ENCODE measurements around the gene STRN.
"Not testable (repeated sequence)": the region's sequence is repeated elsewhere in the genome, so short reads cannot be mapped to it uniquely, and the experiment has no call there.

The STRN gene

GRCh38 chr2:36993841-36994620 is 27.7 kb upstream of the STRN start:
- in situ Hi-C loops (cut with MboI; ENCODE audit: low sequenced_read_pairs, unreplicated experiment) = no loop called here
- TF ChIP-seq, protein P1, sequence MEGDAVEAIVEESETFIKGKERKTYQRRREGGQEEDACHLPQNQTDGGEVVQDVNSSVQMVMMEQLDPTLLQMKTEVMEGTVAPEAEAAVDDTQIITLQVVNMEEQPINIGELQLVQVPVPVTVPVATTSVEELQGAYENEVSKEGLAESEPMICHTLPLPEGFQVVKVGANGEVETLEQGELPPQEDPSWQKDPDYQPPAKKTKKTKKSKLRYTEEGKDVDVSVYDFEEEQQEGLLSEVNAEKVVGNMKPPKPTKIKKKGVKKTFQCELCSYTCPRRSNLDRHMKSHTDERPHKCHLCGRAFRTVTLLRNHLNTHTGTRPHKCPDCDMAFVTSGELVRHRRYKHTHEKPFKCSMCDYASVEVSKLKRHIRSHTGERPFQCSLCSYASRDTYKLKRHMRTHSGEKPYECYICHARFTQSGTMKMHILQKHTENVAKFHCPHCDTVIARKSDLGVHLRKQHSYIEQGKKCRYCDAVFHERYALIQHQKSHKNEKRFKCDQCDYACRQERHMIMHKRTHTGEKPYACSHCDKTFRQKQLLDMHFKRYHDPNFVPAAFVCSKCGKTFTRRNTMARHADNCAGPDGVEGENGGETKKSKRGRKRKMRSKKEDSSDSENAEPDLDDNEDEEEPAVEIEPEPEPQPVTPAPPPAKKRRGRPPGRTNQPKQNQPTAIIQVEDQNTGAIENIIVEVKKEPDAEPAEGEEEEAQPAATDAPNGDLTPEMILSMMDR (IDR thresholded peaks at IDR 0.05; ENCODE audit: borderline replicate concordance, control extremely low read depth, extremely low read depth, insufficient read depth, missing control alignments) = no peak
- DNase-seq (ENCODE audit: low spot score) = no peak

GRCh38 chr2:36988008-36988407 is 21.7 kb upstream of the STRN start:
- TF ChIP-seq, protein P1 (IDR thresholded peaks at IDR 0.05; ENCODE audit: borderline replicate concordance, control extremely low read depth, extremely low read depth, insufficient read depth, missing control alignments) = no peak
- no peak for DNase-seq (ENCODE audit: low spot score)
- in situ Hi-C loops (cut with MboI; ENCODE audit: low sequenced_read_pairs, unreplicated experiment) = no loop called here

DNA sequence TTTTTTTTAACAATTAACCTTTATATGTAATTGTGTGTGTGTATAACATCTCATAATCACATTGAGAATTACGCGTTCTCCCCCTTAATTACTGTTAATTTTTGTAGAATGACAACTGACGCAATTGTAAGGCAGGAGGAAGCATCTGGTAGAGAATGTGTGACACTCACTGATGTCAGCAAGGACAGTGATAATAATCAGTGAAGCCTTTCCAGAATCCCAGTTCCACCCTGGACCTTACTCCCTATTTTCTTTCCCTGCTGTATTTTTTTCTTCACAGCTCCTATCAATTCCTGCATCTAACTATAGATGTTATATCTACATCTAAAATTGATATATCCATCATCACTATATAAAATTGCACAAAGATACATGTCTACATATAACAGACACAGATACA is 16.1 kb upstream of the STRN start:
- in situ Hi-C loops (cut with MboI; ENCODE audit: low sequenced_read_pairs, unreplicated experiment) = no loop called here
- no peak for DNase-seq (ENCODE audit: low spot score)
- TF ChIP-seq, protein P1 (IDR thresholded peaks at IDR 0.05; ENCODE audit: borderline replicate concordance, control extremely low read depth, extremely low read depth, insufficient read depth, missing control alignments) = no peak

DNA sequence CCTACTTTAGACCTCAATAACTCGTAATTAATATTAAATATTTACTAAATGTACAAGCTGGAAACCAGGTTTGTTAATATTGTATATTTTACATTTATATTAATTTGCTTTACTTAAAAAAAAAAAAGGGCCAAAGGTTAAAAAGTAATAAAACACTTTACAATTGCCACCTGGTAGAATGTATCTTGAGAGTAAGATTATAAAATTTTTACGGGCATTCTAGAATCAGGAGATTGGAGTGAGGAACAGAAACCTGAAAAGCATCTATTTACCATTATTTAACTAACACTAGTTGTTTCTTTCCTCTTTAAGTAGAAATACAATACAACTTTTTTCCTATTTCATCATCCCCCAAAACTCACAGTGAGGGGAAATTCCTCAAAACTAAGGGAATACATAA is 15.6 kb upstream of the STRN start:
- no peak for DNase-seq (ENCODE audit: low spot score)
- TF ChIP-seq, protein P1 (IDR thresholded peaks at IDR 0.05; ENCODE audit: borderline replicate concordance, control extremely low read depth, extremely low read depth, insufficient read depth, missing control alignments) = no peak
- in situ Hi-C loops (cut with MboI; ENCODE audit: low sequenced_read_pairs, unreplicated experiment) = no loop called here

DNA sequence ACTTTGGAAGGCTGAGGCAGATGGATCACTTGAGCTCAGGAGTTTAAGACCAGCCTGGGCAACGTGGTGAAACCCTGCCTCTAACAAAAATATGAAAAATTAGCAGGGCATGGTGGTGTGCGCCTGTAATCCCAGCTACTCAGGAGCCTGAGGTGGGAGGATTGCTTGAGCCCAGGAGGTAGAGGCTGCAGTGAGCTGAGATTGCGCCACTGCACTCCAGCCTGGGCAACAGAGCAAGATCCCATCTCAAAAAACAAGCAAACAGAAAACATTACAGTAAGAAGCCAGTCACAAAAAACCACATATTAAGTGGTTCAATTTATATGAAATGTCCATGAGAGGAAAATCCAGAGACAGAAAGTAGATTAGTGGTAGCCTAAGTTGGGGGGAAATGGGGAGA is 12.7 kb upstream of the STRN start:
- DNase-seq (ENCODE audit: low spot score); in situ Hi-C loops (cut with MboI; ENCODE audit: low sequenced_read_pairs, unreplicated experiment): not testable (repeated sequence)

DNA sequence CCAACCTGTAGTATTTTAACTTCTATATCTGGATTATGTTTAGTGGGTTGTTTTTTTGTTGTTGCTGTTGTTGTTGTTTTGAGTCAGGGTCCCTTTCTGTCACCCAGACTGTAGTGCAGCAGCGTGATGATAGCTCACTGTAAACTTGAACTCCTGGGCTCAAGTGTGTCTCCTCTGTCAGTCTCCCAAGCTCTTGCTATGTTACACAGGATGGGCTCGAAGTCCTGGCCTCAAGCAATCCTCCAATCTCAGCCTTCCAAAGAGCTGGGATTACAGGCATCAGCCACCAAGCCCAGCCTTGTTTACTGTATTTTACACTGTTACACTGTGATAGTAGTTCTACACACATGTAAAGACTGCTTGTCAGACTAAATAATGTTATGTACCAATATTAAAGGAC is 9.7 kb upstream of the STRN start:
- in situ Hi-C loops (cut with MboI; ENCODE audit: low sequenced_read_pairs, unreplicated experiment) = no loop called here
- DNase-seq (ENCODE audit: low spot score) = no peak
- TF ChIP-seq, protein P1 (IDR thresholded peaks at IDR 0.05; ENCODE audit: borderline replicate concordance, control extremely low read depth, extremely low read depth, insufficient read depth, missing control alignments) = no peak

- DNase-seq (ENCODE audit: low spot score) = no peak
- TF ChIP-seq, protein P1 (IDR thresholded peaks at IDR 0.05; ENCODE audit: borderline replicate concordance, control extremely low read depth, extremely low read depth, insufficient read depth, missing control alignments) = no peak
- in situ Hi-C loops (cut with MboI; ENCODE audit: low sequenced_read_pairs, unreplicated experiment) = no loop called here
These were observed 9.0 kb upstream of the STRN start for GRCh38 chr2:36975306-36975705.
